Measurements from ENCODE around the gene CGN.

The CGN gene

GRCh38 chr1:151510957-151511635 lies at the start of gene CGN:
CGN (plus strand) TSS chr1:151511387; CDS start chr1:151518520, 7,133 bp downstream.
- no peak for FAIRE-seq

- no peak for FAIRE-seq
These were observed 49.5 kb upstream of the CGN start for GRCh38 chr1:151461694-151462093.

- FAIRE-seq = no peak
These were observed 46.2 kb upstream of the CGN start for GRCh38 chr1:151465026-151465425.

DNA sequence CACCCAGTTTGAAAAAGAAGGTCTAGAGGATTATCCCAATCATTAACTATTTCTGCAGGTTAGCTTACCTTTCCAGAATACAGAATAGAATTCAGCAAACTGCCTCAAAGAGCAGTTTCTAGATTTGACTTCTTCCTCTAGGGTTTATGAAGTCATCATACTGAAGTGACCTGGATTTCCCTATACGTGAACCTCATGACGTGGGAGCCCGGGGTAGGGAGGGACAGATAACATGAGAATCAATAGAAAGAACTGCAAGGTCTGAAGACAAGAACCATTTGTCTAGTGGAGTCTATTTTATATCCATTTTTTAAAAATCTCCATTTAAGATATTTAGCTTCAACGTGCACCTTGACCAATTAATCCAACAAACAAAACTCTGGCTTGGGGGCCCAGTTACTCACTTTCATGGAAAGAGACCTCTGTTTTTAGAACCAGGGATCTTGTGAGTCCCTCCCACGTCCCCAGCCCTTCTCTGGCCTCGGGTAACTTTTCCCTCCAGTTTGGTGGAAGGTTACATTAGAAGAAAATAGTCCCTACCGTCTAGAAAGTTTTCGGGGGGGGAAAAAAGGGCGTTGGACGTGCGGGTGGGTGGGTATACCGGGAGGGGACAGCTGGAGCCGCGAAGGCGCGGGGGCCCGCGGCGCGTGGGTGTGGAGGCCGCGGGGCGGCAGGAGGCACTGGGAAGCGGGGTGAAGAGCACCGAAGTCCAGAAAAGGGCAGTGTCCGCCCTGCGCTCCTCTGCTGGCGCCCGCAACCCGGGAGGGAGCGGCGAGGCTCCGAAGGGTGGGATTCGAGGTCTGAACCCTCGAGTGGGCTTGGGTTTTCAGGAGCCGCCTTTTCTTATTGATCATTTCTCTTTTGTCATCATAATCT lies 38.1 kb upstream of the CGN start:
- FAIRE-seq = peak; percentile 93

DNA sequence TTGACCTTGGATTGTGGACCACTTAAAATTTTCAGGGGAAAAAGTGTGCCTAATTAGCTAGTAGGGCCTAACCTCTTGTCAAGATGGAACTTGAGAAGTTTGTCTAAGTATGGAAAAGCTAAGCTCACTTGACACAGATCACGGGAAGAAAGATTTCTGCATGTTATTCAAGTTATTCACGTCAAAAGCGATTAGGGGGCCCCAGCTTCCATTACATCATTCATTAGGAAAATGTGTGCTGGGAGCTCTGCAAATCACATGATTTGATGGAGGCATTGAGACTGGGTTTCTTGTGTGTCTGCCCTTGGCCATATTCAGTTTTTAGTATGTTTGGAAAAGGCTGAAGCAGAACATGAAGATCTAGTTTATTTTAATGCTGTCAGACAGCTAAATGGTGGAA lies 36.4 kb upstream of the CGN start:
- FAIRE-seq = no peak

DNA sequence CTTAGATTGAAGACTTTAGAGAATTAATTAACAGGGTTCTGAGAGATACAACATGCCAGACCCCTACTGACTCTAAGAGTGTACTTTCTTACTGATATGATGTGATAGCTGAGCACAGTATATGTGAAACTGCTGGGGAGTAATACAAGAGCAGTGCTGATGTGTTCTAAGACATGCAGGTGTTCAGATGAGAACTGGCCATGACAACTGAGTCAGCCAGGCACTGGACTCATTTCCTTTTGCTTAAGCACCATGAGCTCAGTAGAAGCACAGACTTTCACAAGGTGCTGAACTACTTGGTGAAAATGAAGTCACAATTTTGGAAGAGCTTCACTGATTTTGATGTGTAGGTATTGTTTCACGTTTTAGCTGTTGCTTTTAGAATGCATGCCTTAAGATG lies 36.0 kb upstream of the CGN start:
- FAIRE-seq = no peak

- FAIRE-seq = no peak
These were observed 35.1 kb upstream of the CGN start for GRCh38 chr1:151476083-151476482.

- FAIRE-seq = no peak
These were observed 34.1 kb upstream of the CGN start for GRCh38 chr1:151477066-151477465.

- FAIRE-seq = no peak
These were observed 32.9 kb upstream of the CGN start for GRCh38 chr1:151478140-151478812.

DNA sequence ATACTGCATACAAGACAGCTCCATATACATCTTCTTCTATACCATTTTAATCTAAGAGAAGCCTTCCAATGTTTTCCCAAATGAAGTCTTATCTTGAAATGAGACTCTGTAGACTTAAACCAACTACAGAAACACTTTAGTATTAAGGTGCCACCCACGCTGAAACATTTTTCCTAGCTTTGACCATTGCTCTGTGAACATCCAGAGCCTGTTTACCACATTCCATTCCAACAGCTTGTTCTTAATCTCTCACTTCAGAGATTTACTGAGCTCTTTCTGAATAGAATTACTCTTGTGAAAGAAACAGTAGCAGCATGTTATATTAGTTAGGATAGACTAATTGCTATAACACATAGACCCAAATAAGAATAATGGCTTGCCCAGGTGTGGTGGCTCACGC lies 32.3 kb upstream of the CGN start:
- FAIRE-seq = no peak

DNA sequence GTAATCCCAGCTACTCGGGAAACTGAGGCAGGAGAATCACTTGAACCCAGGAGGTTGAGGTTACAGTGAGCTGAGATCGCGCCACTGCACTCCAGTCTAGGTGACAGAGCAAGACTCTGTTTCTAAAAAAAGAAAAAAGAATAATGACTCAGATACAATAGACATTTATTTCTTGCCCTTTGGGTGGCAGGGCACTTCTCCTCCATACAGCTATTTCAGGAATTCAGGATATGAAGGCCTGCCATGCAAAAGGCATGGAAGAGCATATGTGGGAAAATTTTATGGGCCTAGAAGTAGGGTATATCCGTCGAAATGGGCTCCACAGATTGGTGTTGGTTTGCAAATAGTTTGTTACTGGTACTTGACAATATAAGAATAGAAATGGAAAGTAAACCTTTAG lies 31.7 kb upstream of the CGN start:
- no peak for FAIRE-seq

GRCh38 chr1:151482017-151482416 lies 29.2 kb upstream of the CGN start:
- FAIRE-seq = no peak

- FAIRE-seq = no peak
These were observed 25.4 kb upstream of the CGN start for GRCh38 chr1:151485685-151486255.

- FAIRE-seq = no peak
These were observed 24.6 kb upstream of the CGN start for GRCh38 chr1:151486557-151486956.

DNA sequence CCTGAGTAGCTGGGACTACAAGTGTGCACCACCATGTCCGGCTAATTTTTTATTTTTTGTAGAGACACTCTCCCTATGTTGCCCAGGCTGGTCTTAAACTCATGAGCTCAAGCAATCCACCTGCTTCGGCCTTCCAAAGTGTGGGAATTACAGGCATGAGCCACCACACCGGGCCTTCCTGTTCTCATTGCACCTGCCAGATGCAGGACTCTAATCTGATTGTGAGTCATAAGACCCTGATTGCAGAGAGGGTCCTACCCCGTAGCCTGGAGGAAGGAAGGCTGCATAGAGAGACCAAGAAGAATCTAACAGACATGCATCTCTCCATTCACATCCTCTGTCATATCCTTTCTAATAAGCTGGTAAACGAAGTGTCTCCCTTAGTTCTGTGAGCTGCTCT lies 19.5 kb upstream of the CGN start:
- FAIRE-seq = no peak

- no peak for FAIRE-seq
These were observed 19.1 kb upstream of the CGN start for GRCh38 chr1:151492120-151492519.

- no peak for FAIRE-seq
These were observed 18.1 kb upstream of the CGN start for GRCh38 chr1:151493042-151493441.

DNA sequence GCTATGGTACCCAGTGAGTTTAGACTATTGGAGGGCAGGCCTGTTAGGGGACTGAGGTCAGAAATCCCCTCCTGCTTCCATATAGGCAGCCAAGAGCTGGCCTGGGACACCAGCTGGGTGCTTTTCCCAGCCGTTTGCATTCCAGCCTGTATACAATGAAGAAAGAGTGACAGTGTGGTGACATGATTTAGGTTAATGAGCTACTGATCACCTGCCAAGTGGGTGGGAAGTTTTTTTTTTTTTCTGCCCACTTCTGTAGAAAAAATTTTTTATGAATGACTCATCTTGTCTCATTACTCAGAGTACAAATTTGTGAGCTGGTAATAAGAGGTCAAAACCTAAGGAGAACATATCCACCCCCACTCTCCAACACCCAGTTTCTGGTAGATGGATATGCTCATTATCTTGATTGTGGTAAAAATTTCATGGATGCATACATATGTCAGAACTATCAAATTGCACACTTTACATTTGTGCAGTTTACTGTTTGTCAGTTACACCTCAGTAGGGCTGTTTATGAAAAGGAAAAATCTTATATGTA lies 16.4 kb upstream of the CGN start:
- FAIRE-seq = no peak

DNA sequence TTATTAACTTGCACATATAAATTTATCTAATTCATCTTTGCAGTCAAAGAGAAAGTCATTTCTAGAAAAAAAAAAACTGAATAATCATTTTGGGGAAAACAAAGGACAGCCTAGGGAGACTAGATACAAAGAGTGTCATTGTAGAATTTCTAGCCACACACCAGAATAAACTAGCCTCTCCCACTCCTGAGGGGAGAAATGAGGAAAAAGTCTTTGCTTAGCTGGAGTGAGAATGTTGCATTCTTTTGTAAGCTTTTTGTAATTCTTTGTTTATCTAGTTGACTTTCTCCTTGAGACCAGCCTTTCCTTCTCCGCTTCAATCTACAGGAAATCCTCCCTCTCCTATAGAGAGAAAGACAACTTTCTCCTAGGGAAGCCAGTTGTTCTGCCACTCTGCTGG lies 15.9 kb upstream of the CGN start:
- FAIRE-seq = no peak

GRCh38 chr1:151499365-151499764 lies 11.8 kb upstream of the CGN start:
- FAIRE-seq = no peak

- no peak for FAIRE-seq
These were observed 11.3 kb upstream of the CGN start for GRCh38 chr1:151499930-151500329.

GRCh38 chr1:151501474-151501873 lies 9.7 kb upstream of the CGN start:
- no peak for FAIRE-seq

DNA sequence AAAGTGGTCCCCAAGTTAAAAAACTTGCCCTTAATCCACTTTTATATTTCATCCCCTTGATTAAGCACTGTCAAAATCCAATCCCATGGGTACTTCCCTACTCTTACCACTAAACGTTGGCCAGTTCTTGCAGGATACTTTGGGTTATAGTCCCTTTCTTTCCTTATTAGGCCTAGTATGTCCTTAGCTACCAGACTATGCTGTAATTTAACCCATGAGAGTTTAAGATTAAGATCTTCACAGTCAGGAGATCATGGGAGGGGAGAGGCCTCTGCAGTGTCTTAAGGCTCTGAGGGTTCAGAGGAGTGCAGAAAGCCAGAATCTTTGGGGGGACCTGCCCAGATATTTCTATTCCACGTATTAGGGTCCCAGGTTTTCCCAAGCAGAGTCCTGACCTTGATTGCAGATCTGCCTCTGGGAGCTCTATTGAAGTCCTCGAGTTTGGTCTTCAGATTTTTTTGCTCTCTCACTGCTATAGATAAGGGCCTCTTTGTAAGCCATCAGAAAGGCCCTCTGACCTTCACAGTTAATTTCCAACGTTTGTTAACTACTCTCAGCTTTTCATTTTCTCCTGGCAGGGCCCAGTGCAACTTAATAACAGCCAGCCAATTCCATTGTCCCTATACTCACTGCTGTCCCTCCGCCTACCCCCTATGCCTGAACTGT lies 9.0 kb upstream of the CGN start:
- no peak for FAIRE-seq

Data from islet of Langerhans (tissue), 1 donor.